Adipose tissue (tissue), 3 donors: ENCODE data around the gene CAPN12. TPM values are rescaled to one million over a fixed set of nuclear protein-coding genes. Genes with fewer than 3 reads are reported as not detected.

Experiments
- polyA plus RNA-seq, 3 donors: library from polyadenylated mRNA; stranded (reverse); fragments of 200-250 nt; gene quantifications; one replicate each; pipeline ENCODE4 v1.2.3, GENCODE V29; 2013
- donor health status: healthy with polysubstance abuse.
- donor health status: Bipolar disorder and iron deficiency.
- donor health status: healthy.

The CAPN12 gene
- polyA plus RNA-seq, 3 donors: 1.6 to 4.3 (median 3.1) TPM

Other genes starting within 250 kb of the CAPN12 start
- 1 to 10 TPM; 1.0 to 3.1 (median 1.8) TPM for gene MAP4K1, start 126.5 kb downstream of the CAPN12 start, polyA plus RNA-seq
- gene EIF3K, start 125.3 kb downstream of the CAPN12 start, polyA plus RNA-seq: 100 to 1,000 TPM; 231 to 544 (median 410) TPM
- 100 to 1,000 TPM in 2 of 3 donors, 10 to 100 TPM in 1; 71.1 to 195 (median 101) TPM for gene ACTN4, start 96.8 kb downstream of the CAPN12 start, polyA plus RNA-seq
- gene LGALS7, start 29.0 kb upstream of the CAPN12 start, polyA plus RNA-seq: under 1 TPM in 1 of 3 donors, not detected in 2; 0.94 TPM
- gene LGALS7B, start 44.7 kb upstream of the CAPN12 start, polyA plus RNA-seq: 1 to 10 TPM; 1.2 to 5.1 (median 3.0) TPM
- 10 to 100 TPM in 1 of 3 donors, 1 to 10 TPM in 2; 7.1 to 21.1 (median 9.2) TPM for gene LGALS4, start 68.5 kb upstream of the CAPN12 start, polyA plus RNA-seq
- gene ECH1, start 87.3 kb upstream of the CAPN12 start, polyA plus RNA-seq: 100 to 1,000 TPM; 166 to 698 (median 285) TPM
- gene HNRNPL, start 105.5 kb upstream of the CAPN12 start, polyA plus RNA-seq: 100 to 1,000 TPM in 2 of 3 donors, 10 to 100 TPM in 1; 82.0 to 145 (median 136) TPM
- gene RINL, start 133.8 kb upstream of the CAPN12 start, polyA plus RNA-seq: 10 to 100 TPM in 2 of 3 donors, 1 to 10 TPM in 1; 7.2 to 19.3 (median 13.5) TPM
- gene SIRT2, start 155.1 kb upstream of the CAPN12 start, polyA plus RNA-seq: 10 to 100 TPM; 27.9 to 79.1 (median 61.5) TPM
- gene NFKBIB, start 155.5 kb upstream of the CAPN12 start, polyA plus RNA-seq: 10 to 100 TPM; 17.5 to 38.2 (median 24.7) TPM
- under 1 TPM; 0.18 to 0.56 (median 0.40) TPM for gene CCER2, start 167.7 kb upstream of the CAPN12 start, polyA plus RNA-seq
- 10 to 100 TPM; 21.2 to 27.0 (median 23.4) TPM for gene SARS2, start 186.3 kb upstream of the CAPN12 start, polyA plus RNA-seq
- gene MRPS12, start 186.5 kb upstream of the CAPN12 start, polyA plus RNA-seq: 10 to 100 TPM; 28.2 to 45.3 (median 35.4) TPM
- 10 to 100 TPM in 2 of 3 donors, 1 to 10 TPM in 1; 6.8 to 28.8 (median 25.8) TPM for gene FBXO17, start 231.3 kb upstream of the CAPN12 start, polyA plus RNA-seq